K562 (cell line): ENCODE measurements around the gene FAM180B.

Experiments
- CTCF ChIP-seq, 3 experiments: IDR thresholded peaks in 2 of 3; conservative IDR thresholded peaks in 1 of 3; 2 replicates each; pipeline ENCODE4 v1.5.1; 2011 to 2012; ENCODE audit warnings: low read length in 3 of 3, mild to moderate bottlenecking in 3 of 3, control low read depth in 2 of 3, improper control_type of control experiment in 1 of 3, inconsistent platforms in 1 of 3, low read depth in 1 of 3, mixed read lengths in 1 of 3, moderate library complexity in 1 of 3; ENCODE audit not compliant: insufficient read depth in 2 of 3
- JUN ChIP-seq, 2 experiments: sonication (generic) in 1 of 2; formaldehyde crosslinking in 1 of 2; IDR thresholded peaks; 2 replicates each; pipeline versions ENCODE4 v1.6.1 to v1.8.0; 2012 to 2022; ENCODE audit warnings: borderline replicate concordance in 2 of 2, mild to moderate bottlenecking in 2 of 2, improper control_type of control experiment in 1 of 2, low read depth in 1 of 2, low read length in 1 of 2, missing genetic modification reagents in 1 of 2
- MYNN ChIP-seq, 2 experiments: sonication (generic); formaldehyde crosslinking in 1 of 2; IDR thresholded peaks; 2 replicates each; pipeline versions ENCODE4 v1.5.0 to v1.6.1; 2016 to 2020; ENCODE audit warnings: antibody characterized with exemption in 1 of 2, missing genetic modification reagents in 1 of 2
- POLR2AphosphoS5 ChIP-seq: IDR thresholded peaks from 2 replicates; pipeline ENCODE4 v1.6.1; 2011; ENCODE audit warnings: mild to moderate bottlenecking, low read depth, low read length, moderate library complexity; ENCODE audit not compliant: control insufficient read depth, insufficient read depth
- ZNF232 ChIP-seq: sonication (generic); formaldehyde crosslinking; IDR thresholded peaks from 2 replicates; pipeline ENCODE4 v1.8.0; 2022; ENCODE audit warnings: mild to moderate bottlenecking, missing genetic modification reagents
- ZSCAN32 ChIP-seq: fragments of 450-650 bp; formaldehyde crosslinking; IDR thresholded peaks from 2 replicates; pipeline ENCODE4 v1.4.0; 2020; ENCODE audit warnings: mild to moderate bottlenecking, moderate library complexity

- TF ChIP-seq CTCF (IDR thresholded peaks at IDR 0.05 in 2 of 3, conservative IDR thresholded peaks at IDR 0.05 in 1 of 3; ENCODE audit: insufficient read depth in 2 of 3, low read depth in 1 of 3, low read length in 3 of 3) (no peak), POLR2AphosphoS5 (no peak), JUN (IDR thresholded peaks at IDR 0.05; ENCODE audit: borderline replicate concordance, low read depth, low read length) (no peak), JUN (CRISPR knock-in tag; IDR thresholded peaks at IDR 0.05; ENCODE audit: borderline replicate concordance) (no peak), MYNN (IDR thresholded peaks at IDR 0.05) (no peak), MYNN (CRISPR knock-in tag; IDR thresholded peaks at IDR 0.05) (no peak), ZNF232 (no peak), ZSCAN32 (CRISPR knock-in tag) (no peak)
Measured at GRCh38 chr11:47609675-47610074, 23.2 kb downstream of the FAM180B start.
